Measurements from ENCODE around the gene MINAR1.

GRCh38 chr15:79451361-79451999 is 19.3 kb downstream of the MINAR1 start:
- no peak for TF ChIP-seq CTCF (conservative IDR thresholded peaks at IDR 0.05)
- TF ChIP-seq EZH2 (IDR thresholded peaks at IDR 0.05; ENCODE audit: low read depth) = no peak
